A204.1 (cell line): Measurements from ENCODE around the gene TCN2.
"Not testable (repeated sequence)": the region's sequence is repeated elsewhere in the genome, so short reads cannot be mapped to it uniquely, and the experiment has no call there.

Source experiments
- FAIRE-seq: peaks from 2 replicates; lab custom pipeline; 2012; peaks lifted over from hg19 to GRCh38; lab: Jason Lieb, UNC

Gene TCN2

GRCh38 chr22:30648825-30649224 is 41.9 kb downstream of the TCN2 start:
- no peak for FAIRE-seq

GRCh38 chr22:30649430-30650007 is 42.5 kb downstream of the TCN2 start:
- no peak for FAIRE-seq

- FAIRE-seq, result no peak
Measured at GRCh38 chr22:30650508-30651116, 43.6 kb downstream of the TCN2 start.

- no peak for FAIRE-seq
Measured at GRCh38 chr22:30652852-30653251, 45.9 kb downstream of the TCN2 start.

DNA sequence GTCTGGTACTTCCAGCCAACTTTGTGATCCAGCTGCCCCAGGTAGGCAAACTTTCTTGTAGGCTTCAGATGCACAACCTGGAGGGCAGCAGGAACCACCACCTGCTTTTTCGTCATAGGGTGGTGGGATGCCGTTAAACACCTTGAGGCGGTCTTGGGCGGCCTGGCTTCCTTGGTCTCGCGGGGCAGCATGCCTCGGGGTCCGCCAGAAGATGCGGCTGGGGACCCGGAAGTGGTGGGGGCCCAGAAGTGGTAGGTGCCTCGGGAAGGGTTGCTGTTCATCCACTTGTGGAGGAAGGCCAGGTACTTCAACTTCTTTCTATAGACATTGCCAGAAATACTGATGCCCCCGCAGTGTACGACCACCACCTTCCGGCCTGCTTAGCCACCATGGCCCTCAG is 47.4 kb downstream of the TCN2 start:
- no peak for FAIRE-seq

GRCh38 chr22:30655532-30655931 is 48.6 kb downstream of the TCN2 start:
- FAIRE-seq, result no peak

DNA sequence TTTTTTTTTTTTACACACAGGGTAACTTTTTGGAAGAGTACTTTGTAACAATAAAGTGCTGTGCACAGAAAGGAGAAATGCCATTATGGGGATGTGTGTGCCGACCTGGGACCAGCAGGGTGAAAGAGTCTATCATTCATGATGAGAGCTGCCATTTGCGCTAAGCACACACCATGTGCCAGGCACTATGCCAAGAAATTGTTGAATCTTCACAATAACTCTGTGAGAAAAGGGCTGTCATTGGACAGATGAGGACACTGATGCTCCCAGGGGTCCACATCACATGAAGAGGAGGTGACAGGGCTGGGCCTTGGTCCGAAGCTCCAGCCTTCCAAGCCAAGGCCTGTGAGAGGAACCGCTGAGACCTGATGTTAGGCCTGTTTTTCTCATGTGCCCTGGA is 55.1 kb downstream of the TCN2 start:
- FAIRE-seq, result no peak

GRCh38 chr22:30664798-30665197 is 57.8 kb downstream of the TCN2 start:
- no peak for FAIRE-seq

DNA sequence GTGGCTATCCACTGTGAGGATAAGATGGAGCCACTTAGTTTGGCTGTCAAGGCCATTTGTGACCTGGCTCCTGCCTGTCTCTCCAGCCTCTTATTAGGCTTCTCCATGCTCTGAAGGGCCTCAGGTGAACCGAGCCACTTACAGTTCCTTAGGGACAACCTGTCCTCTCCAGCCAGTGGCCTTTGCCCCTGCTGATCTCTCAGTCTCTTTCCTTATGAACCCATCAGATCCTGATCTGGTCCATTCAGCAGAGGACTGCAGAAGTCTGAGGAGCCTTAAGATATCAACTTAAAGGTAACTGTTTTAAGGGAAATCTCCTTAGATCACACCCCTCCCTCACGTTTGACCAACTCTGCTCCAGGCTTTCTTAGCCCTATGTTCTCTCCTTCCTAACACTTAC is 58.3 kb downstream of the TCN2 start:
- FAIRE-seq, result no peak

DNA sequence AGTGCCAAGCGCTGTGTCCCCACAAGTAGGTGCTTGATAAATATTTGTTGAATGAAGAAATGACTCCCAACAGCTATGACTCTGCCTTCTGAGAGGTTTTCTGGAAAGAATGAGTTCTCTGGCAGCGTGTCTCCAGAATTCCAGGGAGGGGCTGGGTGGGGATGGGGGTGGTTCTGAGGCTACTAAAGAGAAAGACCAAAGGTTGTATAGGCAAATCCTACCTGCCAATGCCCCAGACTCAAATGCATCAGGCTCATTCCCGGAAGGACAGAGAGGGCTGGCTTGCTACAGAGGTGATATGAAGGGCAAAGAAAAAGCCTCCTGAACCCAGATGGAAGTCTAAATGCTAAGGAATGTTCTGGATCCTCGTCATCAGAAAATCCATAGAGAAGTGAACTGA is 58.8 kb downstream of the TCN2 start:
- FAIRE-seq, result no peak

GRCh38 chr22:30667107-30667493 is 60.1 kb downstream of the TCN2 start:
- FAIRE-seq, result no peak

DNA sequence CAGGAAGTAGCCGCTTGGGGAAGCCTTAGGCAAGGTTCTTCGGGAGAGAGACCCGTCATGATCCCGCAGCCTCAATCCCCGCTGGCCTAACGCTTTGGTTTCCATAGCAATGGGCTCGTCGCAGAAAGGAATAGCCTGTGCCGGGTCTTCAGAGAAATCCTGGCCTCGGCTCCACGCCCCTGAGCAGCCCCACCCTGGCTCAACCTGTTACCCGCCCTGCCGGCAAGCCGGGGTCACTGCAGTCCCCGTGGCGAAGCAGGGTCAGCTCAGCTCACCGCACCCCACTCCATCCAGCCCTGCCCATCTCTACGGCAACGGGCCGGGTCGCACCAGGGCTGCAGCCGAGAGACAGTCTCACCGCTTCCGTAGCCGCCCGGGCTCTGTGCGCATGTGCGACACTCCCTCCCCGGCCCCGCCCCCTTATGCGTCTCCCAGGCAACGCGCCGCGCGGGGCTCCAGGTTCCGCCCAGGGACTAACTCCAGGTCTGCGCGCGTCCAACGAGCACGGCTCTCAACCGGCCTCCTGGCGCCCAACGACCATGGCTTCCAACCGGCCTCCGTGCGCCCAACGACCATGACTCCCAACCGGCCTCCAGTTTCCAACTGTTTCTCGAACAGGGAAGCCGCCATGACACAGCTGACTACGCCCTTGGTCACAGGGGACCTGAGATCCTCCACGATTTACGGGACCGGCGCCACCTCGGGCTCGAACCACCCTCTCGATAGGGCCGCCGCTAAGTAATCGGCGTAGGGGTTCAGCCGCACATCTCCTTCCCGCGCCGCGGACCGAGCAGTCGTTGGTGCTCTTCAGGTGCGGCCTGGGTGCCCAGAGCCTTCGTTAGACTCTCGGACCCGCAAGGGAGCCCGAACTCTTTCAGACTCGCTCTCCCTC is 60.8 kb downstream of the TCN2 start, which contains the start of gene DUSP18:
Gene DUSP18, minus strand, starts transcription at position 382 of the 892 bp plus-strand sequence. CDS start 3,872 bp downstream, outside the sequence.
- FAIRE-seq, result peak; percentile 25

- FAIRE-seq, result no peak
Measured at GRCh38 chr22:30668386-30668710, 61.4 kb downstream of the TCN2 start.

DNA sequence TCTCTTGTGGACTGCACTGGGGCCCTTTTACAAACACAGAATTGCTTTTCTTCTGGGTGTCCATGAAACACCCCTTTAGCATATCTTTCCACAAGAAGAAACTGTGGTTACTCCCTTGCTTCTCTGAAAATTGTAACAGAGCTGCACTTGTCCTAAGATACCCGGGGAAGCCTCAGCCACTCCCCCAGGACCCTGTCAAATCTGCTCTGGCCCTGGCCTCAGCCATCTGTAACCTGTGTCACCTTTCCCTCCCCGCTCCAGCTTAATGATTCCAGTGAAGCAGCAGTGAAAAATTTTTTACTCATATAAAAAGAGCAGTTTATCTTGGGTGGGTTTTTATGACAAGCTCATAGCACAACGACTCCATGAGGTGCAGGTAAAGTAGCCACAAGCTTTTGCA is 64.1 kb downstream of the TCN2 start:
- no peak for FAIRE-seq

- FAIRE-seq, result no peak
Measured at GRCh38 chr22:30673136-30673535, 66.2 kb downstream of the TCN2 start.

DNA sequence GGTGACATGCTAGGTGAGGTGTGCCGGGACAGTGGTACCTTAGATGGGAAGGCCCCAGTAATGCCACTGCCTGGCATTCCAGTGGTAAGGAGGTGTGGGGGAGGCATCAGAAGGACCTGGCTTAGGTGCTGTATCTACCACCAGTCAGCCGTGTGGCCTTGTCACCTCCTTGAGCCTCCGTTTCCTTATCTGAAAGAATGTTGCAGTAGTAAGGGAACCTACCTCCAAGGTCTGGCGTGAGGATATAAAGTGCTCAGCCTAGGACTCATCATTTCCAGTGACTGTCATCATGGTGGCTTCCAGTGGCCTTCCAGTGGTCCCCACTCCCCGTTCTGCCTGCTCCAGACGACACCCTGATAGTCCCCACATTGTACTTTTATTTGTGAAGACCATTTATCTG is 67.5 kb downstream of the TCN2 start:
- no peak for FAIRE-seq

- no peak for FAIRE-seq
Measured at GRCh38 chr22:30675436-30675835, 68.5 kb downstream of the TCN2 start.

DNA sequence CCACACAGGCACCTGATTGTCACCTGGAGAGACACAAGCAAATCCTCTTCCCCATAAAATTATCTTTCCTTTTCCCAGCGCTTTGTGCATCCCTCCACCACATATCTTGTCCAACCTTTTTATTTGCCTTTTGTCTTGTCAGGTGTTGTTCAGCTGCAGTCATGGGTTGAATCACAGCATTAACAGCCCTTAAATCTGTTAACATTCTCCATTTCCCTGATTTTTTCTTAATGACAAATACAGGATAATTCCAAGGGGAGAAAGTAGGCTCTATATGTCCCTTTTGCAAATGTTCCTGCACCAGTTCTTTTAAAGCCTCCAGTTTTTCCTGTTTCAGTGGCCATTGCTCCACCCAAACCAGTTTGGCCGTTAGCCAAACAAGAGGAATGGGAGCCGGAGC is 69.6 kb downstream of the TCN2 start:
- FAIRE-seq, result not testable (repeated sequence)
